Ishikawa (cell line): ENCODE measurements around the gene ZXDC.

Experiments used
- CEBPB ChIP-seq: IDR thresholded peaks from 2 replicates; pipeline ENCODE4 v1.6.1; 2012
- CREB1 ChIP-seq: IDR thresholded peaks from 2 replicates; pipeline ENCODE4 v1.6.1; 2012; ENCODE audit warnings: low read depth
- EGR1 ChIP-seq: IDR thresholded peaks from 2 replicates; pipeline ENCODE4 v1.6.1; 2012
- EP300 ChIP-seq: IDR thresholded peaks from 2 replicates; pipeline ENCODE4 v1.6.1; 2012; ENCODE audit warnings: borderline replicate concordance
- FOXM1 ChIP-seq: IDR thresholded peaks from 2 replicates; pipeline ENCODE4 v1.6.1; 2012; ENCODE audit warnings: low read depth, borderline replicate concordance
- NFIC ChIP-seq: IDR thresholded peaks from 2 replicates; pipeline ENCODE4 v1.6.1; 2012
- TAF1 ChIP-seq: IDR thresholded peaks from 2 replicates; pipeline ENCODE4 v1.6.1; 2012; ENCODE audit warnings: low read depth, mild to moderate bottlenecking
- TEAD4 ChIP-seq: IDR thresholded peaks from 2 replicates; pipeline ENCODE4 v1.6.1; 2012
- YY1 ChIP-seq: IDR thresholded peaks from 2 replicates; pipeline ENCODE4 v1.6.1; 2012; ENCODE audit warnings: low read depth
- TF ChIP-seq, protein P1 (sequence below): IDR thresholded peaks from 2 replicates; pipeline ENCODE4 v1.6.1; 2012
- TF ChIP-seq, protein P2 (sequence below): IDR thresholded peaks from 2 replicates; pipeline ENCODE4 v1.6.1; 2012

DNA sequence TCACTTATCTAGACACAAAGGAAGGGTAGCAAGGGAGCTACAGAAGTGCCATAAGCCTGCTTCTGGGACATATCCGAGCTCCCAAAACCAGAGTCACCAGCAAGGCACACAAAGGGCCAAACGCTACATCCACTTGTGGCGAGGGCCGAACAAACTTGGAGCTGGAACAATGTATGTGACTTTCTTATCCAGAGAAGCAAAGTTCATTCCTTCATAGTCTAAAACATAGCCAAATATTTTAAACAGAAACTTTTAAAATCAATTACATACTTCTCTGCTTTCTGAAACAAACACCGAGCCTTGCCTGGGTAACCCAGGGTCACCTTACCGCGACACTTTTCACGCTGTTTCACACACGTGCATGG is 15.9 kb downstream of the ZXDC start:
- TF ChIP-seq TAF1 (no peak), TEAD4 (no peak), EGR1 (no peak), NFIC (no peak), EP300 (no peak), YY1 (no peak), CEBPB (no peak), FOXM1 (no peak), CREB1 (no peak)
- TF ChIP-seq, protein P1, sequence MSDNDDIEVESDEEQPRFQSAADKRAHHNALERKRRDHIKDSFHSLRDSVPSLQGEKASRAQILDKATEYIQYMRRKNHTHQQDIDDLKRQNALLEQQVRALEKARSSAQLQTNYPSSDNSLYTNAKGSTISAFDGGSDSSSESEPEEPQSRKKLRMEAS = no peak
- TF ChIP-seq, protein P2, sequence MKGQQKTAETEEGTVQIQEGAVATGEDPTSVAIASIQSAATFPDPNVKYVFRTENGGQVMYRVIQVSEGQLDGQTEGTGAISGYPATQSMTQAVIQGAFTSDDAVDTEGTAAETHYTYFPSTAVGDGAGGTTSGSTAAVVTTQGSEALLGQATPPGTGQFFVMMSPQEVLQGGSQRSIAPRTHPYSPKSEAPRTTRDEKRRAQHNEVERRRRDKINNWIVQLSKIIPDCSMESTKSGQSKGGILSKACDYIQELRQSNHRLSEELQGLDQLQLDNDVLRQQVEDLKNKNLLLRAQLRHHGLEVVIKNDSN = no peak
